Natural killer cell (primary cell): ENCODE measurements around the gene NCOA3. TPM values are rescaled to one million over a fixed set of nuclear protein-coding genes. Genes with fewer than 3 reads are reported as not detected.

Experiments
- ATAC-seq, 3 donors: fragments of 150-1000 bp in 2 of 3; fragments of 200-7000 bp in 1 of 3; cut with Tn5 transposase; 1 replicate in 1 of 3; 2 replicates in 2 of 3; pipeline ENCODE4 v1.10.0; 2021; ENCODE audit warnings: mild to moderate bottlenecking in 2 of 3, moderate library complexity in 2 of 3
- DNase-seq, 2 donors: peaks; one replicate each; pipeline versions ENCODE4 v3.0.0 to v3.0.0-alpha.2; 2013 to 2021; ENCODE audit warnings: mixed read lengths in 1 of 2
- H3K27ac ChIP-seq: one replicate; pipeline ENCODE4 v1.5.1; 2013; ENCODE audit warnings: mild to moderate bottlenecking, low read length
- H3K27me3 ChIP-seq: one replicate; pipeline ENCODE4 v1.6.1; 2013; ENCODE audit warnings: low read length; ENCODE audit not compliant: control insufficient read depth, insufficient read depth
- H3K36me3 ChIP-seq: one replicate; pipeline ENCODE4 v1.6.1; 2013; ENCODE audit warnings: low read length; ENCODE audit not compliant: control insufficient read depth, insufficient read depth
- H3K4me1 ChIP-seq: one replicate; pipeline ENCODE4 v1.6.1; 2013; ENCODE audit warnings: low read length; ENCODE audit not compliant: control insufficient read depth, insufficient read depth
- H3K4me3 ChIP-seq: one replicate; pipeline ENCODE4 v1.5.1; 2013; ENCODE audit warnings: low read length
- H3K9me3 ChIP-seq: one replicate; pipeline ENCODE4 v1.6.1; 2013; ENCODE audit warnings: low read length; ENCODE audit not compliant: control insufficient read depth, insufficient read depth
- H3K27ac Mint-ChIP-seq, 2 donors: one replicate each; pipeline ENCODE4 v1.8.0; 2022; ENCODE audit warnings: mild to moderate bottlenecking in 2 of 2, mixed read lengths in 2 of 2, moderate library complexity in 1 of 2
- H3K27me3 Mint-ChIP-seq, 2 donors: one replicate each; pipeline ENCODE4 v1.8.0; 2022; ENCODE audit warnings: low read depth in 2 of 2, mixed read lengths in 2 of 2
- H3K36me3 Mint-ChIP-seq: one replicate; pipeline ENCODE4 v1.8.0; 2022; ENCODE audit warnings: mixed read lengths
- H3K4me1 Mint-ChIP-seq, 2 donors: one replicate each; pipeline ENCODE4 v1.8.0; 2022; ENCODE audit warnings: mixed read lengths in 2 of 2
- H3K4me3 Mint-ChIP-seq: one replicate; pipeline ENCODE4 v1.8.0; 2022; ENCODE audit warnings: mild to moderate bottlenecking, moderate library complexity, mixed read lengths
- H3K9me3 Mint-ChIP-seq, 2 donors: one replicate each; pipeline ENCODE4 v1.8.0; 2022; ENCODE audit warnings: mixed read lengths in 2 of 2
- CTCF ChIP-seq: fragments of 200-600 bp; IDR thresholded peaks from one replicate; pipeline ENCODE4 v1.8.0; 2022; ENCODE audit warnings: antibody characterized with exemption
- WGBS: methylation state at CpG from one replicate; pipeline ENCODE4 v1.1.7; 2013; ENCODE audit warnings: missing lambda C conversion rate; ENCODE audit not compliant: insufficient coverage; 5-methylcytosine and 5-hydroxymethylcytosine counted together
- intact Hi-C: fragments of 100-400 bp; cut with micrococcal nuclease; formaldehyde crosslinking; loops from one replicate; pipeline ENCODE4 v1.14.2; 2022
- total RNA-seq, 4 donors: library from RNA; stranded (reverse); fragments of 120-200 nt in 1 of 4; gene quantifications; one replicate each; pipeline versions ENCODE4 v1.2.3 to v1.2.4, GENCODE V29; 2013 to 2022

NCOA3 gene
- total RNA-seq, 3 donors from 2014 or later (not counting 1 experiment from before 2014, with no cell fraction given), result 44.3 to 63.3 (median 57.8) TPM

- Mint-ChIP-seq H3K4me1 (peaks cover 51 to 56% of the 10 kb centered on the region in 2 donors), H3K4me3 (no peak overlapping the region), H3K9me3 (no peaks in the 10 kb centered on the region), H3K36me3 (no peaks in the 10 kb centered on the region), H3K27ac (no peak overlapping the region), H3K27me3 (no peaks in the 10 kb centered on the region)
- no peak for TF ChIP-seq CTCF
- H3K4me1 ChIP-seq, result peaks cover 4% of the 10 kb centered on the region
- no peak overlapping the region for H3K4me3 ChIP-seq
- no peaks in the 10 kb centered on the region for H3K36me3 ChIP-seq
- no peaks in the 10 kb centered on the region for H3K27me3 ChIP-seq
- no peaks in the 10 kb centered on the region for H3K9me3 ChIP-seq
- 93% methylated on average over 3 of the region's 3 CpGs for WGBS
- intact Hi-C loops, result no loop called here
- no peak overlapping the region for H3K27ac ChIP-seq
- no peak for ATAC-seq
- no peak for DNase-seq
These were observed 59.5 kb downstream of the NCOA3 start for GRCh38 chr20:47561180-47561579.

GRCh38 chr20:47561603-47562583 is 60.2 kb downstream of the NCOA3 start:
- no peak overlapping the region for H3K27ac ChIP-seq
- H3K27ac Mint-ChIP-seq, result no peak overlapping the region
- H3K36me3 Mint-ChIP-seq, result no peaks in the 10 kb centered on the region
- ATAC-seq (no peak), DNase-seq (no peak)
- 90% methylated on average over 4 of the region's 4 CpGs for WGBS
- peaks cover 4% of the 10 kb centered on the region for H3K4me1 ChIP-seq
- no peaks in the 10 kb centered on the region for H3K27me3 Mint-ChIP-seq
- intact Hi-C loops, result no loop called here
- no peaks in the 10 kb centered on the region for H3K9me3 ChIP-seq
- no peak overlapping the region for H3K4me3 Mint-ChIP-seq
- H3K27me3 ChIP-seq, result no peaks in the 10 kb centered on the region
- no peaks in the 10 kb centered on the region for H3K9me3 Mint-ChIP-seq
- H3K4me1 Mint-ChIP-seq, result peaks cover 53 to 62% of the 10 kb centered on the region in 2 donors
- H3K4me3 ChIP-seq, result no peak overlapping the region
- no peak for TF ChIP-seq CTCF
- no peaks in the 10 kb centered on the region for H3K36me3 ChIP-seq

GRCh38 chr20:47566269-47566668 is 64.6 kb downstream of the NCOA3 start:
- Mint-ChIP-seq H3K4me1 (peaks cover 44 to 62% of the 10 kb centered on the region in 2 donors), H3K27ac (no peak overlapping the region), H3K36me3 (no peaks in the 10 kb centered on the region), H3K27me3 (no peaks in the 10 kb centered on the region), H3K9me3 (no peaks in the 10 kb centered on the region), H3K4me3 (no peak overlapping the region)
- WGBS, result 97% methylated on average over 3 of the region's 5 CpGs
- no peak for DNase-seq
- intact Hi-C loops, result no loop called here
- peaks cover 12% of the 10 kb centered on the region for H3K4me1 ChIP-seq
- peaks cover 2% of the 10 kb centered on the region for H3K9me3 ChIP-seq
- H3K4me3 ChIP-seq, result no peak overlapping the region
- no peaks in the 10 kb centered on the region for H3K36me3 ChIP-seq
- ATAC-seq, result no peak
- H3K27ac ChIP-seq, result no peak overlapping the region
- H3K27me3 ChIP-seq, result no peaks in the 10 kb centered on the region
- no peak for TF ChIP-seq CTCF
